Activated CD4-positive, alpha-beta memory T cell treated with anti-CD3 and anti-CD28 coated beads for 36 hours (primary cell): Measurements from ENCODE around the gene ITGAX. TPM values are rescaled to one million over a fixed set of nuclear protein-coding genes. Genes with fewer than 3 reads are reported as not detected.
"Not testable (repeated sequence)": the region's sequence is repeated elsewhere in the genome, so short reads cannot be mapped to it uniquely, and the experiment has no call there.

ENCODE experiments used
- CTCF ChIA-PET: fragments of 350-600 bp; sonication (Branson Sonifier 250); formaldehyde crosslinking; loops from one replicate; lab custom pipeline; 2021; ENCODE audit warnings: antibody characterized with exemption, inconsistent platforms; lab: Charles Lee
- POLR2A ChIA-PET: fragments of 350-600 bp; sonication (Branson Sonifier 250); formaldehyde crosslinking; loops from one replicate; lab custom pipeline; 2021; ENCODE audit warnings: antibody characterized with exemption; lab: Charles Lee
- DNase-seq: peaks from one replicate; pipeline ENCODE4 v3.0.0-alpha.2; 2020
- H3K27ac Mint-ChIP-seq: one replicate; pipeline ENCODE4 v1.8.0; 2021; ENCODE audit warnings: mixed read lengths
- H3K27me3 Mint-ChIP-seq: one replicate; pipeline ENCODE4 v1.8.0; 2021; ENCODE audit warnings: mixed read lengths
- H3K36me3 Mint-ChIP-seq: one replicate; pipeline ENCODE4 v1.8.0; 2021; ENCODE audit warnings: mixed read lengths
- H3K4me1 Mint-ChIP-seq: one replicate; pipeline ENCODE4 v1.8.0; 2021; ENCODE audit warnings: low read depth, mixed read lengths
- H3K4me3 Mint-ChIP-seq: one replicate; pipeline ENCODE4 v1.8.0; 2021; ENCODE audit warnings: mild to moderate bottlenecking, mixed read lengths
- H3K9me3 Mint-ChIP-seq: one replicate; pipeline ENCODE4 v1.8.0; 2021; ENCODE audit warnings: mixed read lengths
- intact Hi-C: fragments of 100-400 bp; cut with micrococcal nuclease; formaldehyde crosslinking; loops from one replicate; pipeline ENCODE4 v1.15.1; 2023
- total RNA-seq, 2 experiments: library from RNA; stranded (reverse); gene quantifications; one replicate each; pipeline ENCODE4 v1.2.3, GENCODE V29; 2021

ITGAX gene
- total RNA-seq, 2 experiments from 2014 or later = 30.3 to 32.9 TPM

GRCh38 chr16:31404353-31405064 is 49.5 kb downstream of the ITGAX start:
- intact Hi-C loops = no loop called here
- Mint-ChIP-seq H3K9me3 (peaks cover 6% of the 10 kb centered on the region), H3K4me1 (peaks cover 7% of the 10 kb centered on the region), H3K27ac (no peak overlapping the region), H3K36me3 (no peaks in the 10 kb centered on the region), H3K27me3 (peaks cover 2% of the 10 kb centered on the region), H3K4me3 (no peak overlapping the region)
- no peak for DNase-seq
- POLR2A ChIA-PET = no interaction called here
- CTCF ChIA-PET = interaction anchor here (1.3 kb wide), 1 partner anchor 262 kb away, joined by 3 read pairs; no protein-coding TSS in a partner anchor

- CTCF ChIA-PET = no interaction called here
- intact Hi-C loops = no loop called here
- Mint-ChIP-seq H3K27me3 (peaks cover 3% of the 10 kb centered on the region), H3K36me3 (no peaks in the 10 kb centered on the region), H3K27ac (no peak overlapping the region), H3K4me1 (peaks cover 3% of the 10 kb centered on the region), H3K4me3 (no peak overlapping the region), H3K9me3 (no peaks in the 10 kb centered on the region)
- POLR2A ChIA-PET = no interaction called here
- no peak for DNase-seq
Observed at GRCh38 chr16:31407406-31407805, 52.4 kb downstream of the ITGAX start.

GRCh38 chr16:31409433-31409832 is 54.5 kb downstream of the ITGAX start:
- POLR2A ChIA-PET = no interaction called here
- H3K9me3 Mint-ChIP-seq = no peaks in the 10 kb centered on the region
- H3K27me3 Mint-ChIP-seq = peaks cover 3% of the 10 kb centered on the region
- H3K4me1 Mint-ChIP-seq = no peaks in the 10 kb centered on the region
- intact Hi-C loops = no loop called here
- DNase-seq = no peak
- no peaks in the 10 kb centered on the region for H3K36me3 Mint-ChIP-seq
- CTCF ChIA-PET = no interaction called here
- no peak overlapping the region for H3K4me3 Mint-ChIP-seq
- H3K27ac Mint-ChIP-seq = no peak overlapping the region

- ChIA-PET POLR2A (no interaction called here), CTCF (no interaction called here)
- no peak overlapping the region for H3K4me3 Mint-ChIP-seq
- no peak for DNase-seq
- peaks cover 3% of the 10 kb centered on the region for H3K27me3 Mint-ChIP-seq
- H3K4me1 Mint-ChIP-seq = no peaks in the 10 kb centered on the region
- H3K9me3 Mint-ChIP-seq = no peaks in the 10 kb centered on the region
- H3K36me3 Mint-ChIP-seq = no peaks in the 10 kb centered on the region
- no peak overlapping the region for H3K27ac Mint-ChIP-seq
- intact Hi-C loops = no loop called here
Observed at GRCh38 chr16:31410082-31410481, 55.1 kb downstream of the ITGAX start.

- CTCF ChIA-PET = no interaction called here
- Mint-ChIP-seq H3K27ac (no peak overlapping the region), H3K9me3 (no peaks in the 10 kb centered on the region), H3K4me3 (no peak overlapping the region), H3K36me3 (no peaks in the 10 kb centered on the region), H3K4me1 (no peaks in the 10 kb centered on the region), H3K27me3 (peaks cover 6% of the 10 kb centered on the region)
- POLR2A ChIA-PET = no interaction called here
- intact Hi-C loops = no loop called here
- no peak for DNase-seq
Observed at GRCh38 chr16:31411024-31411844, 56.3 kb downstream of the ITGAX start.

GRCh38 chr16:31412750-31413149 is 57.8 kb downstream of the ITGAX start:
- Mint-ChIP-seq H3K4me1 (no peaks in the 10 kb centered on the region), H3K27me3 (peaks cover 7% of the 10 kb centered on the region), H3K27ac (no peak overlapping the region), H3K36me3 (no peaks in the 10 kb centered on the region), H3K4me3 (no peak overlapping the region), H3K9me3 (no peaks in the 10 kb centered on the region)
- no peak for DNase-seq
- POLR2A ChIA-PET = no interaction called here
- CTCF ChIA-PET = no interaction called here
- intact Hi-C loops = no loop called here

- H3K27me3 Mint-ChIP-seq = peaks cover 7% of the 10 kb centered on the region
- DNase-seq = no peak
Observed at GRCh38 chr16:31413381-31413780, 58.4 kb downstream of the ITGAX start.

GRCh38 chr16:31413943-31414342 is 59.0 kb downstream of the ITGAX start:
- CTCF ChIA-PET = no interaction called here
- no peak overlapping the region for H3K4me3 Mint-ChIP-seq
- no peaks in the 10 kb centered on the region for H3K4me1 Mint-ChIP-seq
- intact Hi-C loops = no loop called here
- DNase-seq = no peak
- H3K27ac Mint-ChIP-seq = no peak overlapping the region
- H3K27me3 Mint-ChIP-seq = peaks cover 5% of the 10 kb centered on the region
- H3K9me3 Mint-ChIP-seq = no peaks in the 10 kb centered on the region
- H3K36me3 Mint-ChIP-seq = no peaks in the 10 kb centered on the region
- POLR2A ChIA-PET = no interaction called here

More at GRCh38 chr16:31413381-31413780, 58.4 kb downstream of the ITGAX start:
- Mint-ChIP-seq H3K27ac (no peak overlapping the region), H3K4me1 (no peaks in the 10 kb centered on the region), H3K4me3 (no peak overlapping the region), H3K36me3 (no peaks in the 10 kb centered on the region), H3K9me3 (no peaks in the 10 kb centered on the region)
- POLR2A ChIA-PET = no interaction called here
- intact Hi-C loops = no loop called here
- CTCF ChIA-PET = no interaction called here

GRCh38 chr16:31414706-31415105 is 59.7 kb downstream of the ITGAX start:
- ChIA-PET POLR2A (interaction anchor here (0.6 kb wide), 1 partner anchor 38 kb away, joined by 3 read pairs; no protein-coding TSS in a partner anchor), CTCF (no interaction called here)
- intact Hi-C loops = no loop called here
- DNase-seq = no peak
- Mint-ChIP-seq H3K4me3 (no peak overlapping the region), H3K9me3 (no peaks in the 10 kb centered on the region), H3K4me1 (no peaks in the 10 kb centered on the region), H3K27me3 (peaks cover 5% of the 10 kb centered on the region), H3K36me3 (no peaks in the 10 kb centered on the region), H3K27ac (no peak overlapping the region)

- intact Hi-C loops = no loop called here
- ChIA-PET POLR2A (no interaction called here), CTCF (interaction anchor here (1.1 kb wide), 1 partner anchor 274 kb away, joined by 3 read pairs; no protein-coding TSS in a partner anchor)
- Mint-ChIP-seq H3K4me1 (peaks cover 6% of the 10 kb centered on the region), H3K9me3 (no peaks in the 10 kb centered on the region), H3K4me3 (no peak overlapping the region), H3K27me3 (peaks cover 5% of the 10 kb centered on the region), H3K36me3 (no peaks in the 10 kb centered on the region), H3K27ac (no peak overlapping the region)
- no peak for DNase-seq
Observed at GRCh38 chr16:31416371-31416770, 61.4 kb downstream of the ITGAX start.

GRCh38 chr16:31417036-31417435 is 62.1 kb downstream of the ITGAX start:
- DNase-seq, H3K27me3 Mint-ChIP-seq, intact Hi-C loops, H3K27ac Mint-ChIP-seq, H3K9me3 Mint-ChIP-seq, H3K4me3 Mint-ChIP-seq, H3K36me3 Mint-ChIP-seq, POLR2A ChIA-PET: not testable (repeated sequence)
- peaks cover 13% of the 10 kb centered on the region for H3K4me1 Mint-ChIP-seq
- CTCF ChIA-PET = interaction anchor here (1.1 kb wide), 1 partner anchor 275 kb away, joined by 3 read pairs; no protein-coding TSS in a partner anchor

GRCh38 chr16:31417916-31418315 is 62.9 kb downstream of the ITGAX start:
- intact Hi-C loops = no loop called here
- CTCF ChIA-PET = no interaction called here
- H3K4me3 Mint-ChIP-seq = no peak overlapping the region

More at GRCh38 chr16:31417916-31418315, 62.9 kb downstream of the ITGAX start:
- H3K27ac Mint-ChIP-seq = no peak overlapping the region
- H3K36me3 Mint-ChIP-seq = no peaks in the 10 kb centered on the region
- peaks cover 4% of the 10 kb centered on the region for H3K27me3 Mint-ChIP-seq
- DNase-seq = no peak
- peaks cover 18% of the 10 kb centered on the region for H3K4me1 Mint-ChIP-seq
- no peaks in the 10 kb centered on the region for H3K9me3 Mint-ChIP-seq
- POLR2A ChIA-PET = no interaction called here
